HG03565 (cell line): Measurements from ENCODE around the gene TRAPPC2L.

Source experiments
- ATAC-seq: cut with Tn5 transposase; IDR thresholded peaks from one replicate; pipeline ENCODE4 v1.9.1; 2021; ENCODE audit warnings: mild to moderate bottlenecking, moderate library complexity; ENCODE audit not compliant: unreplicated experiment

The TRAPPC2L gene

GRCh38 chr16:88874938-88875599 lies 18.1 kb downstream of the TRAPPC2L start:
- ATAC-seq = no peak

GRCh38 chr16:88875703-88876234 lies 18.8 kb downstream of the TRAPPC2L start:
- no peak for ATAC-seq

- no peak for ATAC-seq
These were observed 20.1 kb downstream of the TRAPPC2L start for GRCh38 chr16:88876942-88877526.

GRCh38 chr16:88877564-88878289 lies 20.8 kb downstream of the TRAPPC2L start:
- ATAC-seq = no peak

- ATAC-seq = no peak
These were observed 21.4 kb downstream of the TRAPPC2L start for GRCh38 chr16:88878356-88878755.

GRCh38 chr16:88878967-88879787 lies 22.2 kb downstream of the TRAPPC2L start:
- ATAC-seq = no peak

- ATAC-seq = no peak
These were observed 22.8 kb downstream of the TRAPPC2L start for GRCh38 chr16:88879788-88880055.

- no peak for ATAC-seq
These were observed 23.5 kb downstream of the TRAPPC2L start for GRCh38 chr16:88880226-88881006.

- no peak for ATAC-seq
These were observed 24.2 kb downstream of the TRAPPC2L start for GRCh38 chr16:88881007-88881615.

- ATAC-seq = no peak
These were observed 24.9 kb downstream of the TRAPPC2L start for GRCh38 chr16:88881675-88882357.

GRCh38 chr16:88882358-88883030 lies 25.6 kb downstream of the TRAPPC2L start:
- no peak for ATAC-seq

GRCh38 chr16:88883117-88883895 lies 26.4 kb downstream of the TRAPPC2L start:
- no peak for ATAC-seq

- ATAC-seq = no peak
These were observed 27.0 kb downstream of the TRAPPC2L start for GRCh38 chr16:88883946-88884345.

GRCh38 chr16:88884569-88885271 lies 27.8 kb downstream of the TRAPPC2L start:
- no peak for ATAC-seq

- no peak for ATAC-seq
These were observed 28.9 kb downstream of the TRAPPC2L start for GRCh38 chr16:88885693-88886280.

- no peak for ATAC-seq
These were observed 29.5 kb downstream of the TRAPPC2L start for GRCh38 chr16:88886420-88886844.

GRCh38 chr16:88886845-88887521 lies 30.1 kb downstream of the TRAPPC2L start:
- ATAC-seq = no peak
